ENCODE measurements around the gene ST7.
"Not testable (repeated sequence)": the region's sequence is repeated elsewhere in the genome, so short reads cannot be mapped to it uniquely, and the experiment has no call there.

ST7 gene

GRCh38 chr7:117030793-117031192 lies 77.5 kb downstream of the ST7 start:
- not testable (repeated sequence) for DNase-seq (ENCODE audit: low read depth)

- DNase-seq (ENCODE audit: low read depth), result no peak
Observed at GRCh38 chr7:117032810-117033209, 79.5 kb downstream of the ST7 start.

DNA sequence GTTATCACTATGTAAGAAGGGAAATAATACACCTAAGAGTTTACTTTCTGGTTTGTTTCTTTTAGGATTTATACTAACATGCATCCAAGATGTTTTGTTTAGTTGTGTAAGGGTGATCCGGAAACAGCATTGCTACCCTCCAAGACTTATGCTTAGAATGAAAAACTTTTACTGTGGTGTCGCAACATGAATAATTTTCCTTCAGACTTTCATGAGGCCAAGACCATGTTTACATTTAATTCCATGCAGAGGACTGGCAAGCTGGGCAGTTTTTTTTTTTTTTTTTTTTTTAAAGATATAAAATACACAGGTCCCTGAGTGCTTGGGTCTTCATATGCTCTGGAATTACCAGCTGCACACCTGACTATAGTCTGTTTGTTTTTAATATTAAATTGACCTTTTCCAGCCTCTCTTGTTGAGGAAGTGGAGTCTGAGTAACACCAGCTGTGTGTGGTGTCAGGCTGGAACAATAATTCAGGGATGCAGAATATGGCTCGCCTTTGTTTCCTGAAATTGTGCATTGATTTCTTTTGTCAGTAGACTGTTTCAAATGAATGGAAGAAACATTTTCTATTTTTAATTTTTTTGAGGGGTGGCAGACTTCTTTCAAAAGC lies 81.7 kb downstream of the ST7 start:
- no peak for DNase-seq (ENCODE audit: low read depth)

DNA sequence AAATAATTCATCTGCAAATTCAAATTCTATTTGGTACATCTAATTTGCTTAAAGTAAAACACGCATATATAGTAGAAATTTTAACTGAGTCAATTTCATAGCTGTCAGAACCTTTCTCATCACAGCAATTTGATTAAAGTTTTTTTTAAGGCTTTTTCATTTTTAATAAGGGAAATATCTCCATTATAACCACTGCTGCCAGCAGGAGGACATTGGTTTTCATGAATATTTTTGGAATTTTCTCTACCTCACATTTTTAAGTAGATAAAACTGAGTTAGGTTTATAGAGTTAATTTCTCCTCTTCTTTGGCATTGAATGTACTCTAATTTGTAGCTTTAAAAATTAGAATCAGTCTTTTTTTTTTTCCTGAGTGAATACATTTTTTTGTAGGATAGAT lies 82.2 kb downstream of the ST7 start:
- DNase-seq (ENCODE audit: low read depth), result no peak

DNA sequence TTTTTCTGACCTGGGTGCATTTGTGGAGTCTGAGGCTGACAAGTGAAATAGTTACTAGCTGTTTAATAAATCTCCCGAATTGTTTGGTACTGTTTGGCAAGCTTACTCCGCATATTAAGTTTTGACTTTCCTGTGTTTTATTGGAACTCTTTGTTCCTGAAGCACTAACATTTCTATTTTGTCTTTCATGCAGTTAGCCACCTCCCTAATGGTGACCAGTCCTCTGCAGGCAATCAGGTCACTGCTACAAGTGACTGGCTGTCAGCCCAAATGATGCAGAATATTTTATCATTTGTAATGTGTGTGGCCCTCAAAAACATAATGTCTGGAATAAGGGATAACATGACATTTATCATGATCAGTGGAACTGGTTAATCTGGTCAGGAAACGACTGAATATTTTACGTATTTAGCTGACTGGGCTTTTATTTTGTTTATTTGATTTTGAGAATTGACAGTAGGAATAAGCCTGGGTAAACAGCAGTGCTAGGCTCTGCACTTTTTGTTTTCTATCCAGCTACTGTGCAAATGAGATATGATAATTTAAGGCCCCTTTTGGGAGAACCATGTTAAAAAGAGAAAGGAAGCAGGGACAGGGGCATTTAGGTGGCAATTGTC lies 82.9 kb downstream of the ST7 start:
- no peak for DNase-seq (ENCODE audit: low read depth)

GRCh38 chr7:117036836-117037235 lies 83.5 kb downstream of the ST7 start:
- no peak for DNase-seq (ENCODE audit: low read depth)

DNA sequence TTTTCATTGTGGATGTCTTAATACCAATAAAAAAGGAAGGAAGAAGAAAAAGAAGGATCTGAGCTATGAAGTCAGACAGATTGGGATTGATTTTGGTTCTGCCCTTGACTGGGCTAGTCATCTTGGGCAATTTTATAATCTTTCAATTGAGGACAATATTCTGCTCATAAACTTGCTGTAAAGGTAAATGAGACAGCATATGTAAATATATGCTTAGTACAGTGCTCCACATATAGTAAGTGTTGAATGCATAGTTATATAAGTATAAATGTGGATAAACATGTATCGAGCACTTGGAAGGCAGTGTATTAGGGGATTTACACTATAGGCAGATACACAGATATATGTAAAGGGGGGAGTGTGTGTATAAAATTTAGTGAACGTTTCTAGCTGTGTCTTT lies 85.1 kb downstream of the ST7 start:
- no peak for DNase-seq (ENCODE audit: low read depth)

DNA sequence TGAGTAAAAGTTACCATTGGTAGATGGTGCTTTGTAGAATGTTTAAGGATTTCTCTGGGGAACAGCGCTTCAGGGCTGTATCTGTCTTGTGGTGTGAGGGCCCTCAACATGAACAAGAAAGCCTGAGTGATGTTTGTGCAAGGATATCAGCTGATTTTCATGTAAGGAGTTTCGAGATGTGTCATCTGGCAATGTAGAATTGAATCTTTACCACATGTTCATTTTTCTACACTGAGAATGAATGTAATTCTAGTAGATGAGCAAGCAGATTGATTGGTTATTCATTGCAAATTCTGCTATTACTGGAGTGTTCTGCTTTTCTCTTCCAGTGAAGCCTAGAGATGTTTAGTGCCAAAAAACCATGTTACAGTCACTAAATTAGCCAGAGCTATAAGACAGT lies 87.7 kb downstream of the ST7 start:
- no peak for DNase-seq (ENCODE audit: low read depth)

- no peak for DNase-seq (ENCODE audit: low read depth)
Observed at GRCh38 chr7:117041822-117042221, 88.5 kb downstream of the ST7 start.

DNA sequence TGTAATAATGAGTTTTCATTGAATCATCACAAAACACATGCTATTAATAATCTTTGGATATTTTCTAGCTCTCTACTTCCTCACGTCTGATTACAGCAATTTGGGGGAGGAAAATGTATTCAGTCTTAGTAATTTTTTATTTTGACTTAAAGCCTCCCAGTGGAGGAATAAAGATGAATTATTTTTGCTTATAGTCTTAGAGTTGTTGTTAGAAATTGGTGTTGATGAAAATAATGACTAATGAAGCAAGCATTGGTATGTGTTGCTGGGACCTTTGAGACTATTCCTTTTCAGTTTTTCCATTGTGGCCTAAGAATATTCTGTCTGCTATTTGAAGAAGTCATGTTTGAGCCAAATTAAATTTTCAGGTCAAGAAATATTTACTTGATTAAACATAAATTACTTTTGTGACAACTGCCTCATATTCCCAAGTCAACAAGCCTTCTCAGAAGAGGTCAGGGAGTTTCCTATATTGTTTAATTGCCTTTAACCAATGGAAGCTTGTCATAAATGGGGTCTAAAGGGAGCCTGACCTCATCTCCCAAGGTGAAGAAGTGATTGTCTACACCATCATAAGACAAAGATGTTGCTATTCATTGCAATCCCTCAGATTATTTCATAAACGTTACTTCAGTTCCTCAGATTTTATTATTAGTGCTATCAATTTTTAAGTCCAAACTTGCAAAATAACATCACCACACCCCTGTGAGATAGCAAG lies 90.0 kb downstream of the ST7 start:
- no peak for DNase-seq (ENCODE audit: low read depth)

- no peak for DNase-seq (ENCODE audit: low read depth)
Observed at GRCh38 chr7:117044664-117045063, 91.4 kb downstream of the ST7 start.

GRCh38 chr7:117045927-117046710 lies 92.8 kb downstream of the ST7 start:
- no peak for DNase-seq (ENCODE audit: low read depth)

GRCh38 chr7:117047496-117047895 lies 94.2 kb downstream of the ST7 start:
- no peak for DNase-seq (ENCODE audit: low read depth)

DNA sequence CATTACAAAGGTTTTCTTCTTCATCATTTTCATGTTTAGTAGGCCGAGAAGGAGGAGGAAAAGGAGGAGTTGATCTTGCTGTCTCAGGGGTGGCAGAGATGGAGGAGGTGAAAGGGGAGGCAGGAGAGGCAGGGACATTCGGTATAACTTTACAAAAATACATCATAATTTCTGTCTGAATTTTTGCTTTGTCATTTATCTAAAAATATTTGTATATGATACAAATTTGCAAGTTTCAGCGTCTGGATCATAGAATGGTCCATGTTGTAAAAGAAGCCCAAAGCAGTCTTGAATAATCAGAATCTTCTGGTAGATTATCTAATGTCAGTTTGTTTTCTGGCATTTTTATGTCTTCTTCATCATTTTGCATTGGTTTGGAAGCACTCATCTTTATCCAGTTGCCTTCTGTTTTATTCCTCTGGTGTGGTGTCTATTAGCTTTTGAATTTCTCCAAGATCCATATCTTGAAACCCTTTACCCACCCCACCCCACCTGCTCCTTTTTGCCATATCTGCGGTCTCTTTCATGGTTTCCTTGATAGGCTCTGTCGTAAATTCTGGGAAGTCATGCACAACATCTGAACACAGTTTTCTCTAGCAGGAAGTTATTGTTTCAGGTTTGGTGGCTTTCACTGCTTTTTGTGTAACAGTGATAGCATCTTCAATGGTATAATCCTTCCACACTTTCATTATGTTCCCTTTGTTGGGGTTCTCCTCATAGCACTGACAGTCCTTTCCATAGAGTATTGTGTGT lies 95.0 kb downstream of the ST7 start:
- DNase-seq (ENCODE audit: low read depth), result no peak

DNA sequence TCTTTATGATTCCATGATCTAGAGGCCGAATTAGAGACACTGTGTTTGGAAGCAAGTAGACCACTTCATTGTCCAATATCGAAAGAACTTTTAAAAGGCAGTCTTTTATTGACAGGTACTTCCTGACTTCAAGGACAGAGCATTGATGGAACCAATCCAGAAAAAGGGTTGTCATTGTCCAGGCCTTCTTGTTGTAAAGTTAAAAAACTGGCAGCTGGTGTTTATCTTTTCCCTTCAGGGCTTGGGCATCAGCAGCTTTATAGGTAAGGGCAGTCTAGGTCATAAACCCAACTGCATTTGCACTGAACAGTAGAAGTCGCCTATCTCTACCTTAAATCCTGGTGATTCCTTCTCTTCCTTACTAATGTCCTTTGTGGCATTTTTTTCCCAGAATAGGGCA lies 95.6 kb downstream of the ST7 start:
- DNase-seq (ENCODE audit: low read depth), result no peak

DNA sequence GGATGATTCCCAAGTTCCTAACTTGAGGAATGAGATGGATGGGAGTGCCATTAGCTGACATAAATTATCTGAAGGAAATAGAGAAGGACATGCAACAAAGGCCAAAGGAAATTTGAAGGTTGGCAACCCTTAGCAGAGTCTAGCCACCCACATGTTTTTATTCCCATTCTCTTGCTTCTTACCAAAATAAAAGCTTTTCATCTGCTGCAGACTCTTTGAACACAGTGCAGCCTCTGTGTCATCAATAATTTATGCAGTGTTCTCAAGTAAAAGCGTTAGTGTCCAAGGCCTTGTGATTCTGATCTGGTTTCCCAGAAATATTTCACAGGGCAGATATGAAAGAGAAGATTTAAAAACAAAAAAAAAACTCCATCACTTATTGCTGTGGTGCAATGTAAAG lies 98.5 kb downstream of the ST7 start:
- no peak for DNase-seq (ENCODE audit: low read depth)

GRCh38 chr7:117053432-117053831 lies 100.1 kb downstream of the ST7 start:
- DNase-seq (ENCODE audit: low read depth), result no peak

DNA sequence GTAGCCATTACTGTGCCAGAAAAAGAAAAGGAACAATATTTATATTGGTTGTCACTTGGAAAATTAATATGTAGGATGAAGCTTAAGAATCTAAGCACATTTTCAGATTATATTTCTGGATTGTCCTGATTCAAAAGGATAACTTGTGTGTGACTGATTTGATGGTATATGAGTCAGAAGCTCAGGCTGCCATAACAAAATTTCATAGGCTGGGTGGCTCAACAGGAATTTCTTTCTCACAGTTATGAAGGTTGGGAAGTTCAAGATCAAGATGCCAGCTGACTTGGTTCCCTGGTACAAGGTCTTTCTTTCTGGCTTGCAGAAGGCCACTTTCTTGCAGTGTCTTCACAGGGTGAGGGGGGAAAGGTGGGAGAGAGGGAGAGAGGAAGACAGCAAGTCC lies 108.5 kb downstream of the ST7 start:
- DNase-seq (ENCODE audit: low read depth), result no peak

DNA sequence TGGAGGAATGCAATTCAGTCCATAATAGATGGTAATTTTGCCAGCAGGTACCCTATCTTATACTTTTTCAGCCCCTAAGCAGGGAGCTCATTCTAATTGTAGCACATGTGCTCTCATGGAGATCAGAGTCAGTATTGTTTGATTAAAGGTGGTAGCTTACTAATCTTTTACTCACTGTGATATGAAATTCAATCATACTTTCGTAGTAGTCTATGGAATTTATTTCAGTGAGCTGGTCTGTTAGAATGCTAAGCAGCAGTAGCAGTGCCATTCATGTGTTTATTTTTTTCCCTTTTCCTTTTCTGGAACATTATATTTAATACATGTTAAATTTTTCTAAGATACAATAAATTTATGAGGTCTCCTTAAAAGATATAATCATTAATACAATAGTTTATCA lies 109.0 kb downstream of the ST7 start:
- no peak for DNase-seq (ENCODE audit: low read depth)

GRCh38 chr7:117064688-117065087 lies 111.4 kb downstream of the ST7 start:
- no peak for DNase-seq (ENCODE audit: low read depth)

DNA sequence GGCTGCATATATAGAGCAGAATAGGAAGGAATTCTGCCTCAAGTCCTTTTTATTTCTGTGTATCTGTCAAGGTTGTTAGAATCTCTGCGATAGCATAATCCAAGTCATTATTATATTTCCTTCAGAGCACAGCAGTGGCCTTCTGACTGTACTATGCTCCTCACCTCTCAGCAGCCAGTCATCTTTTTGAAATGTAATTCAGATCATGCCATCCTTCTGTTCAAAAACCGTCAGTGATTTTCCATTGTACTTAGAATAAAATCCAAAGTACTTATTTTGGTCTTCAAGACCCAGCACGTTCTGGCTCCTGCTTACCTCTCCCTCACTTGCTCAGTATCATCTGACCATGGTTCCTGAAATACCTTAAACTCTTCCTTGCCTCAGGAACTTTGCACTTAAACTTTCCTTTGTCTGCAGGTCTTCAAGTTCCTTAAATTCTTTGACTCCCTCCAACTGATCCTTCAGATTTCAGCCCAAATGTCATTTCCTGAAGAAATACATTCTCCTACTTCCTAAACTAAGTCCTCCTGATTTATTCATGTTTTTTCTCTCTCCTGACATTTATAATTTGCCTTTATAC lies 112.4 kb downstream of the ST7 start:
- no peak for DNase-seq (ENCODE audit: low read depth)

- no peak for DNase-seq (ENCODE audit: low read depth)
Observed at GRCh38 chr7:117066668-117067067, 113.4 kb downstream of the ST7 start.
